Neural cell (in vitro differentiated cells): ENCODE results near the gene FAR2. TPM values are rescaled to one million over a fixed set of nuclear protein-coding genes. Genes with fewer than 3 reads are reported as not detected.

ENCODE experiments used
- H2AFZ ChIP-seq: fragments of 200-600, 300-800 bp; sonication (generic), shearing (Covaris generic); 2 replicates; pipeline ENCODE4 v1.6.0; 2014; ENCODE audit warnings: low read depth, mild to moderate bottlenecking, antibody characterized with exemption, low read length, moderate library complexity
- H3F3A ChIP-seq: fragments of 200-600 bp; shearing (Covaris generic); 2 replicates; pipeline ENCODE4 v1.6.1; 2016; ENCODE audit warnings: mild to moderate bottlenecking, moderate library complexity, mixed read lengths, antibody characterized with exemption, low read length; ENCODE audit not compliant: insufficient read depth, poor library complexity, severe bottlenecking
- H3K27ac ChIP-seq: fragments of 200-600, 300-800 bp; sonication (generic), shearing (Covaris generic); 2 replicates; pipeline ENCODE4 v1.5.1; 2014; ENCODE audit warnings: mild to moderate bottlenecking, low read length, moderate library complexity
- H3K27me3 ChIP-seq: fragments of 300-800, 200-600 bp; sonication (generic), shearing (Covaris generic); 2 replicates; pipeline ENCODE4 v1.6.0; 2014; ENCODE audit warnings: mild to moderate bottlenecking, low read depth, low read length, moderate library complexity; ENCODE audit not compliant: insufficient read depth
- H3K36me3 ChIP-seq: fragments of 300-800, 200-600 bp; sonication (generic), shearing (Covaris generic); 2 replicates; pipeline ENCODE4 v1.5.1; 2014; ENCODE audit warnings: mild to moderate bottlenecking, antibody characterized with exemption, low read length, moderate library complexity; ENCODE audit not compliant: insufficient read depth
- H3K4me2 ChIP-seq: fragments of 300-800, 200-600 bp; sonication (generic), shearing (Covaris generic); 2 replicates; pipeline ENCODE4 v1.6.0; 2014; ENCODE audit warnings: mild to moderate bottlenecking, low read length
- H3K4me3 ChIP-seq: fragments of 300-800, 200-600 bp; sonication (generic), shearing (Covaris generic); 2 replicates; pipeline ENCODE4 v1.5.1; 2014; ENCODE audit warnings: mild to moderate bottlenecking, low read length, moderate library complexity
- H3K79me2 ChIP-seq: fragments of 200-600 bp; shearing (Covaris generic); replicated peaks from 2 replicates; pipeline ENCODE4 v1.6.0; 2014; ENCODE audit warnings: mild to moderate bottlenecking, low read length, moderate library complexity; ENCODE audit not compliant: insufficient read depth
- H3K9ac ChIP-seq: fragments of 300-800, 200-600 bp; sonication (generic), shearing (Covaris generic); 2 replicates; pipeline ENCODE4 v1.6.1; 2016; ENCODE audit warnings: mild to moderate bottlenecking, low read length, mixed read lengths
- H3K9me2 ChIP-seq: fragments of 200-600 bp; shearing (Covaris generic); 2 replicates; pipeline ENCODE4 v1.6.1; 2016; ENCODE audit warnings: mild to moderate bottlenecking, low read length, mixed read lengths; ENCODE audit not compliant: insufficient read depth
- H3K9me3 ChIP-seq: fragments of 200-600, 300-800 bp; sonication (generic), shearing (Covaris generic); 2 replicates; pipeline ENCODE4 v1.6.1; 2016; ENCODE audit warnings: mild to moderate bottlenecking, mixed run types, low read length, moderate library complexity, mixed read lengths
- H4K20me1 ChIP-seq: fragments of 200-600 bp; shearing (Covaris generic); 2 replicates; pipeline ENCODE4 v1.6.1; 2016; ENCODE audit warnings: mild to moderate bottlenecking, mixed run types; ENCODE audit not compliant: insufficient read depth
- EP300 ChIP-seq: fragments of 450-650 bp; conservative IDR thresholded peaks from 2 replicates; pipeline ENCODE4 v1.6.1; 2014; ENCODE audit warnings: antibody characterized with exemption, mild to moderate bottlenecking, moderate library complexity; ENCODE audit not compliant: poor library complexity, severe bottlenecking
- EZH2 ChIP-seq: fragments of 200-600, 300-800 bp; shearing (Covaris generic), sonication (generic); IDR thresholded peaks from 2 replicates; pipeline ENCODE4 v1.6.1; 2014; ENCODE audit warnings: antibody characterized with exemption, low read length, borderline replicate concordance, mild to moderate bottlenecking; ENCODE audit not compliant: insufficient read depth, poor library complexity, severe bottlenecking
- MXI1 ChIP-seq: fragments of 450-650 bp; conservative IDR thresholded peaks from 2 replicates; pipeline ENCODE4 v1.6.1; 2014; ENCODE audit warnings: antibody characterized with exemption, mild to moderate bottlenecking; ENCODE audit not compliant: poor library complexity, severe bottlenecking
- POLR2AphosphoS5 ChIP-seq: IDR thresholded peaks from 2 replicates; pipeline ENCODE4 v1.6.1; 2012
- RAD21 ChIP-seq: fragments of 450-650 bp; conservative IDR thresholded peaks from 2 replicates; pipeline ENCODE4 v1.6.1; 2014; ENCODE audit warnings: antibody characterized with exemption, mild to moderate bottlenecking, moderate library complexity
- SMC3 ChIP-seq: fragments of 450-650 bp; conservative IDR thresholded peaks from 2 replicates; pipeline ENCODE4 v1.6.1; 2014; ENCODE audit warnings: antibody characterized with exemption, mild to moderate bottlenecking, moderate library complexity; ENCODE audit not compliant: poor library complexity
- TAF1 ChIP-seq: IDR thresholded peaks from 2 replicates; pipeline ENCODE4 v1.6.1; 2012; ENCODE audit warnings: low read depth
- polyA plus RNA-seq: library from polyadenylated mRNA; depleted of rRNA; stranded (reverse); fragments of >200 nt; gene quantifications from 2 replicates; pipeline ENCODE4 v1.2.3, GENCODE V29; 2014
- TF ChIP-seq, protein P1 (sequence below): fragments of 450-650 bp; IDR thresholded peaks from 2 replicates; pipeline ENCODE4 v1.5.1; 2014; ENCODE audit warnings: antibody characterized with exemption, mild to moderate bottlenecking, moderate library complexity; ENCODE audit not compliant: poor library complexity, severe bottlenecking
- TF ChIP-seq, protein P2 (sequence below): IDR thresholded peaks from 2 replicates; pipeline ENCODE4 v1.6.1; 2012; ENCODE audit warnings: borderline replicate concordance

Gene FAR2
- polyA plus RNA-seq, 1 donor from 2014 or later, result 0.99 TPM

DNA sequence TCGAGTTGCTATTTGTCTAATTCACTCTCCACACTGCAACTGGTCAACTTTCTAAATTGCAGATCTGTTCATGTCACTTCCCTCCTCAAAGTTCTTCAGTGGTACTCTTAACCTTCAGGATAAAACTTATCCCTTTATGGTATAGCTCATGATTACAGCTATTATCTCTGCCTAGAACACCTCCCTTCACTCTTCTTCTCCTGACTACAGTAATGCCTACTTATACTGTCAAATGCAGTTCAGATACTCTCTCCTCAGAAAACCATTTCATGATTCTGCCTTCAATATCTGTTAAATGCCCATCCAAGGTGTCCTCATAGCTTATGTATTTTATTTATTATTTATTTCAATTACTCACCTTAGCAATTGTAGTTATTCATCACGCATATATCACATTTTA lies 85.5 kb downstream of the FAR2 start:
- Histone ChIP-seq H4K20me1 (no peaks in the 10 kb centered on the region), H3K36me3 (no peaks in the 10 kb centered on the region), H3K9me2 (no peaks in the 10 kb centered on the region), H2AFZ (no peak overlapping the region), H3K4me2 (peak overlapping the region; percentile 0), H3F3A (no peaks in the 10 kb centered on the region), H3K27me3 (no peaks in the 10 kb centered on the region), H3K4me3 (no peak overlapping the region), H3K9me3 (peaks cover 3% of the 10 kb centered on the region), H3K27ac (peak overlapping the region; percentile 63), H3K9ac (no peak overlapping the region), H3K79me2 (no peaks in the 10 kb centered on the region)
- TF ChIP-seq POLR2AphosphoS5 (peak; percentile 66), EZH2 (no peak), SMC3 (no peak), TAF1 (no peak), RAD21 (no peak), MXI1 (no peak), EP300 (peak; percentile 78)
- TF ChIP-seq, protein P1, sequence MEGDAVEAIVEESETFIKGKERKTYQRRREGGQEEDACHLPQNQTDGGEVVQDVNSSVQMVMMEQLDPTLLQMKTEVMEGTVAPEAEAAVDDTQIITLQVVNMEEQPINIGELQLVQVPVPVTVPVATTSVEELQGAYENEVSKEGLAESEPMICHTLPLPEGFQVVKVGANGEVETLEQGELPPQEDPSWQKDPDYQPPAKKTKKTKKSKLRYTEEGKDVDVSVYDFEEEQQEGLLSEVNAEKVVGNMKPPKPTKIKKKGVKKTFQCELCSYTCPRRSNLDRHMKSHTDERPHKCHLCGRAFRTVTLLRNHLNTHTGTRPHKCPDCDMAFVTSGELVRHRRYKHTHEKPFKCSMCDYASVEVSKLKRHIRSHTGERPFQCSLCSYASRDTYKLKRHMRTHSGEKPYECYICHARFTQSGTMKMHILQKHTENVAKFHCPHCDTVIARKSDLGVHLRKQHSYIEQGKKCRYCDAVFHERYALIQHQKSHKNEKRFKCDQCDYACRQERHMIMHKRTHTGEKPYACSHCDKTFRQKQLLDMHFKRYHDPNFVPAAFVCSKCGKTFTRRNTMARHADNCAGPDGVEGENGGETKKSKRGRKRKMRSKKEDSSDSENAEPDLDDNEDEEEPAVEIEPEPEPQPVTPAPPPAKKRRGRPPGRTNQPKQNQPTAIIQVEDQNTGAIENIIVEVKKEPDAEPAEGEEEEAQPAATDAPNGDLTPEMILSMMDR, result no peak
- TF ChIP-seq, protein P2, sequence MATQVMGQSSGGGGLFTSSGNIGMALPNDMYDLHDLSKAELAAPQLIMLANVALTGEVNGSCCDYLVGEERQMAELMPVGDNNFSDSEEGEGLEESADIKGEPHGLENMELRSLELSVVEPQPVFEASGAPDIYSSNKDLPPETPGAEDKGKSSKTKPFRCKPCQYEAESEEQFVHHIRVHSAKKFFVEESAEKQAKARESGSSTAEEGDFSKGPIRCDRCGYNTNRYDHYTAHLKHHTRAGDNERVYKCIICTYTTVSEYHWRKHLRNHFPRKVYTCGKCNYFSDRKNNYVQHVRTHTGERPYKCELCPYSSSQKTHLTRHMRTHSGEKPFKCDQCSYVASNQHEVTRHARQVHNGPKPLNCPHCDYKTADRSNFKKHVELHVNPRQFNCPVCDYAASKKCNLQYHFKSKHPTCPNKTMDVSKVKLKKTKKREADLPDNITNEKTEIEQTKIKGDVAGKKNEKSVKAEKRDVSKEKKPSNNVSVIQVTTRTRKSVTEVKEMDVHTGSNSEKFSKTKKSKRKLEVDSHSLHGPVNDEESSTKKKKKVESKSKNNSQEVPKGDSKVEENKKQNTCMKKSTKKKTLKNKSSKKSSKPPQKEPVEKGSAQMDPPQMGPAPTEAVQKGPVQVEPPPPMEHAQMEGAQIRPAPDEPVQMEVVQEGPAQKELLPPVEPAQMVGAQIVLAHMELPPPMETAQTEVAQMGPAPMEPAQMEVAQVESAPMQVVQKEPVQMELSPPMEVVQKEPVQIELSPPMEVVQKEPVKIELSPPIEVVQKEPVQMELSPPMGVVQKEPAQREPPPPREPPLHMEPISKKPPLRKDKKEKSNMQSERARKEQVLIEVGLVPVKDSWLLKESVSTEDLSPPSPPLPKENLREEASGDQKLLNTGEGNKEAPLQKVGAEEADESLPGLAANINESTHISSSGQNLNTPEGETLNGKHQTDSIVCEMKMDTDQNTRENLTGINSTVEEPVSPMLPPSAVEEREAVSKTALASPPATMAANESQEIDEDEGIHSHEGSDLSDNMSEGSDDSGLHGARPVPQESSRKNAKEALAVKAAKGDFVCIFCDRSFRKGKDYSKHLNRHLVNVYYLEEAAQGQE, result no peak

DNA sequence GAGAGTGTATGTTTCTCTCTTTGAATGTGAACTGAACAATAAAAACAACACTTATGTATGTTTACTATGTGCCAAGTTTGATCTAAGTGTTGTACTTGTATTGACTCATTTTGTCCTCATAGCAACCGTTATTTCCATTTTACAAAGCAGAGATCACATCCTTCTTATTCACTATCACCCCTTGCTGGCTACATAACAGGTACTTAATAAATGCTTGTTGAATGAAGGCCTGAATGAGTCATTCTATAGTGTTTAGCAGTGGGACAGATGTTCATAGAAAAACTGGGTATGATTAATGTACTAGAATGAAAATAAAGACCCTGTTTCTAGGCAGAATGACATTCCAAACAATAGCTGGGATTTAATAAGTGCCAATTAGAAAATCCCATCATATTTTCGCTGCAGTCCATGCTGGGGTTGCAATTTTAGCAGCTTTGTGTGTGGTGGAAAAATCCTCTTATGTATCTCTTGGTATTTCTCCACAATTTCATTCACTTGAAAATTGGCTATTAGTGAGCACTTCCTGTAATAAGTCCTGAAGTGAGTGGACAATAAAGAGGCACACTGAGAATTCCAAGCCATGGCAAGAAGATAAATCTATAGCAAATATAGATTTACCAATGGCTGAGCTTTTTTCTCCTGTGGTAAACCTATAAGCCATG lies 86.0 kb downstream of the FAR2 start:
- Histone ChIP-seq H3K4me2 (no peak overlapping the region), H3K4me3 (peak overlapping the region; percentile 0), H3K36me3 (no peaks in the 10 kb centered on the region), H3F3A (no peaks in the 10 kb centered on the region), H3K9me3 (no peaks in the 10 kb centered on the region), H4K20me1 (no peaks in the 10 kb centered on the region), H3K79me2 (no peaks in the 10 kb centered on the region), H3K27ac (peak overlapping the region; percentile 63), H3K9me2 (no peaks in the 10 kb centered on the region), H2AFZ (no peak overlapping the region), H3K9ac (no peak overlapping the region), H3K27me3 (no peaks in the 10 kb centered on the region)
- TF ChIP-seq MXI1, result no peak
- no peak for TF ChIP-seq RAD21
- TF ChIP-seq, protein P2, result peak; percentile 55
- TF ChIP-seq POLR2AphosphoS5, result peak; percentile 25
- TF ChIP-seq SMC3, result no peak
